HG02870 (cell line): ENCODE data around the gene GABRQ.
"Not testable (repeated sequence)": the region's sequence is repeated elsewhere in the genome, so short reads cannot be mapped to it uniquely, and the experiment has no call there.

Experiments
- ATAC-seq: cut with Tn5 transposase; IDR thresholded peaks from one replicate; pipeline ENCODE4 v1.9.1; 2021; ENCODE audit warnings: mild to moderate bottlenecking, moderate library complexity; ENCODE audit not compliant: unreplicated experiment

GABRQ gene

DNA sequence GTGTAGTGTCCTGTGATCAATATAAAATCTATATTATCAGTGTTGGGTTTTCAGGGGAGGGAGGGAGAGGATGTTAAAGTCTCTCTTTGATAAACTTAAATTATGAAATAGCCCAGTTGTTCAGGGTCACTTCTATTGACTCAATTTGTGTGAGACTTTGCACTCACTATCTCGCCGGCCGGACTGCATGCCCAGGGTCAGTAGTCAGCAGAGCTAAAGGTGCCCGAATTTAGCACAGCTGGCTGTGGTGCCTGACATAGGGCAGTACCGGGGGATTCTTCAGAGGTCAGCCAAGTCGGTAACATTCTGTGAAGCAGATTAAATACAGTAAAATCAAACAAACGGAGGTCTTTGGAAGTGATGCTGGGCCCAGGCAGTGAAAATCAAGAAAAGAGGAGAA lies 19.2 kb downstream of the GABRQ start:
- ATAC-seq = no peak

DNA sequence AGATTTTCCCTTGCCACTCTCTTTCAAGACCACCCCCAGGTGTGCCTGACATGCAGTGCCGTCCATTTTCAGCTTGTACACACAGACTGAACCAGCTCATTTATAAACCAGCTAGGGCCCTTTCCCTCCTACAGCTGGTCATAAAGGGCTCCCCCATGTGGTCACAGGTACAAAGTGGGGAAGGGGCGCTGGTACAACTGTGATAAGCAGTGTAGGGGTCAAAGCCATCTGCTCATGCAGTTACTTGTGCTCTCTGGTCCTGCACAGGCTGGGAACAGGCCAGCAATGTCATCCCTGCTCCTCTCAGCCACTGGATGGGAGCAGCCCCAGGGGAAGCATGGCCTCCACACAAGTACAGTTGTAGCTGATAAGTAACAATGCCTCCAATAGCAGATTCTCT lies 20.6 kb downstream of the GABRQ start:
- ATAC-seq = no peak

DNA sequence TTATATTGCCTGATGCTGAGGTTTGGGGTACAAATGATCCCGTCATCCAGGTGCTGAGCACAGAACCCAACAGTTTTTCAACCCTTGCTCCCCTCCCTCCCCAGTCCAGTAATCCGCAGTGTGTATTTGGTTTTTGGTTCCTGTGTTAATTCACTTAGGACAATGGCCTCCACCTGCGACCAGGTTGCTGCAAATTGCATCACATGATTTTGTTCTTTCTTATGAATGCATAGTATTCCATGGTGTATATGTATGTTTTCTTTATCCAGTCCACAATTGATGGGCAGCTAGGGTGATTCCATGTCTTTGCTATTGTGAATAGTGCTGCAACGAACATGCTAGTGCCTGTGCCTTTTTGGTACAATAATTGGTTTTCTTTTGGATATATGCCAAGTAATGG lies 25.4 kb downstream of the GABRQ start:
- no peak for ATAC-seq

DNA sequence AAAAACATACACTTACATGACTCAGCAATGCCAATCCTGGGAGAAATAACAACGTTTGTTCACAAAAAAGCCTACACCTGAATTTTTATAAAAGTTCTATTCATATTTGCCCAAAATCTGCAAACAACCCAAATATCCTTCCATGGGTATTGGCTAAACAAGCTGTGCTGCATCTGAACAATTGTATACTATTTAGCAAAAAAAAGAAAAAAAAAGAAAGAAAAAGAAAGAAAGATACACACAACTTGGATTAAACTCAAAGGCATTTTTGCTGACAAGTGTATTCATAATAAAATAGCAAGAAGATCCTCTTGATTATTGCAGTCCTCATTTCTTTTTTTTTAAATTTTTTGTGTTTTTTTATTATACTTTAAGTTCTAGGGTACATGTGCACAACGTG lies 36.4 kb downstream of the GABRQ start:
- no peak for ATAC-seq

DNA sequence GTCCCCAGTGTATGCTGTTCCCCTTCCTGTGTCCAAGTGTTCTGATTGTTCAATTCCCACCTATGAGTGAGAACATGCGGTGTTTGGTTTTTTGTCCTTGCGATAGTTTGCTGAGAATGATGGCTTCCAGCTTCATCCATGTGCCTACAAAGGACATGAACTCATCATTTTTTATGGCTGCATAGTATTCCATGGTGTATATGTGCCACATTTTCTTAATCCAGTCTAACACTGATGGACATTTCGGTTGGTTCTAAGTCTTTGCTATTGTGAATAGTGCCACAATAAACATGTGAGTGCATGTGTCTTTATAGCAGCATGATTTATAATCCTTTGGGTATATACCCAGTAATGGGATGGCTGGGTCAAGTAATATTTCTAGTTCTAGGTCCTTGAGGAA lies 37.0 kb downstream of the GABRQ start:
- not testable (repeated sequence) for ATAC-seq

DNA sequence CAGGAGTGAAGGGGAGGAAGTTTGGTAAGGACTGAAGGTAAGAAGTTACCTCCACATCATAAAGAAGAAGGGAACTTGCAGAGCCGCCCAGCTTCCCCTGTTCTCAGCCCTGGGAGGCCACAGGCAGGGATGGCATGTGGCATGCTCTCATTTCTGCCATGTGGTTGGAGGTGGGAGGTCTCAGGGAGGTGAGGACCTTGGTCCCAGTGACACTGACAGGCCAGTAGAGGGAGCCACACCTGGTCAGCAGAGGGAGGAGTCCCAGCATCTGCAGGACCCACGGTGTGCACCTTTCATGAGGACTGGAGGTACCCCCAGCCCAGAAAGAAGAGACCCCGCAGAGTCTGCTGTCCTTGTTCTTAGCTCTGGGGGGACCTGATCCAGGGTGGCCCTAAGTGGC lies 43.3 kb downstream of the GABRQ start:
- peak; percentile 92 for ATAC-seq

DNA sequence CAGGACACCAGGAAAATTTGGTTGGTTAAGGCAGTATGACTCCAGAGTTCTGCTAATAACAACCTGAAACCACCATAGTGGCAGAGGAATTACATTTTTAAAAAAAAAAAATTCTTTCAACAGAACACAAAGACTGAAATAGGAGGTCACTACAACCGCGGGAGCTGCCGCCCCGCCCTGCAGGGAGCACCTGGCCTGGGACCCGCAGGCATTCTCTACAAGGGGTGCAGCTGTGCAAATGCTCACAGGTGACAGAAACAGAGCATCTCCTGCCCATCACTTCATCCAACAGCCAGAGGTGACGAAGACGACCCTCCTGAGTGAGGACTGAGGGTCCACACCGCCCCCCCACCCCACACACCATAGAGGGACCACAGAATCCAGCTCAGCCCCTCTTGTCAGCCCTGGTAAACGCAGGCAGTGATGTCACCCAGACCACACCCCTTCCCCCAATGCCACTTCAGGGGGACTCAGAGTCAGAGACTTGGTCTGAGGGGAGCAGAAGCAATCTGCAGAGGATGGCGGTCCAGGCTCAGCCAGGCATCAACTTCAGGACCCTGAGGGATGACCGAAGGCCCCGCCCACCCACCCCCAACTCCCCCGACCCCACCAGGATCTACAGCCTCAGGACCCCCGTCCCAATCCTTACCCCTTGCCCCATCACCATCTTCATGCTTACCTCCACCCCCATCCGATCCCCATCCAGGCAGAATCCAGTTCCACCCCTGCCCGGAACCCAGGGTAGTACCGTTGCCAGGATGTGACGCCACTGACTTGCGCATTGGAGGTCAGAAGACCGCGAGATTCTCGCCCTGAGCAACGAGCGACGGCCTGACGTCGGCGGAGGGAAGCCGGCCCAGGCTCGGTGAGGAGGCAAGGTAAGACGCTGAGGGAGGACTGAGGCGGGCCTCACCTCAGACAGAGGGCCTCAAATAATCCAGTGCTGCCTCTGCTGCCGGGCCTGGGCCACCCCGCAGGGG lies 60.5 kb downstream of the GABRQ start, which contains the start of gene MAGEA3:
MAGEA3 (plus strand) TSS at position 843 of the 980 bp plus-strand sequence. CDS start 2,039 bp downstream, outside the sequence.
- not testable (repeated sequence) for ATAC-seq

DNA sequence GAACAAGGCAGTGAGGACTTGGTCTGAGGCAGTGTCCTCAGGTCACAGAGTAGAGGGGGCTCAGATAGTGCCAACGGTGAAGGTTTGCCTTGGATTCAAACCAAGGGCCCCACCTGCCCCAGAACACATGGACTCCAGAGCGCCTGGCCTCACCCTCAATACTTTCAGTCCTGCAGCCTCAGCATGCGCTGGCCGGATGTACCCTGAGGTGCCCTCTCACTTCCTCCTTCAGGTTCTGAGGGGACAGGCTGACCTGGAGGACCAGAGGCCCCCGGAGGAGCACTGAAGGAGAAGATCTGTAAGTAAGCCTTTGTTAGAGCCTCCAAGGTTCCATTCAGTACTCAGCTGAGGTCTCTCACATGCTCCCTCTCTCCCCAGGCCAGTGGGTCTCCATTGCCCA lies 62.7 kb downstream of the GABRQ start:
- ATAC-seq = not testable (repeated sequence)

DNA sequence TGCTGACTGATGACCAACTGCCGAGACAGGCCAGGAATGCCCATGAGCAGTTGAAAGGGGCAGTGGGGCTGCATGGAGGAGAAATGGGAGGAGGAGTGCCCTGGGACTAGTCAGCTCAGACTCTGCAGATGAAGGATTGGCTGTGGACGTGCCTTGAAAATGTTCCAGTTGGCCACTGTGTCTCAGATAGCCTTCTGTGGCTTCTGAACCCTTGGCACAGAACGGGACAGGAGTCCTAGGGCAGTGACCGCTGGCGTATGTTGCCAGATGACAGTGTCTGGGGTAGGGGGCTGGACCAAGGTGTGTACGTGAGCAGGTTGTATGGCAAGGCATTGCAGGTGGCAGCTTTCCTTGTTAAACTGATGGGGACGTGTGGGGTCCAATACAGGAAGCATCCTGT lies 68.8 kb downstream of the GABRQ start:
- ATAC-seq = not testable (repeated sequence)
